OCI-LY1 (cell line): Measurements from ENCODE around the gene SAXO1.

Source experiments
- CTCF ChIP-seq: fragments of 200-600 bp; sonication (generic), shearing (Covaris generic); IDR thresholded peaks from 2 replicates; pipeline ENCODE4 v1.5.1; 2017; ENCODE audit warnings: mild to moderate bottlenecking, antibody characterized with exemption, low read length, moderate library complexity, mixed read lengths
- EZH2 ChIP-seq: fragments of 200-600 bp; sonication (generic), shearing (Covaris generic); IDR thresholded peaks from 2 replicates; pipeline ENCODE4 v1.8.0; 2017; ENCODE audit warnings: borderline replicate concordance, mixed run types, mild to moderate bottlenecking, antibody characterized with exemption, low read length, moderate library complexity, mixed read lengths

GRCh38 chr9:18970393-18970792 is 62.6 kb downstream of the SAXO1 start:
- no peak for TF ChIP-seq CTCF
- TF ChIP-seq EZH2: no peak
